Mucosa of rectum (tissue), 2 donors: ENCODE data around the gene GMNC.

Experiments used
- H3K27ac ChIP-seq, 2 donors: one replicate each; pipeline ENCODE4 v1.7.0; 2013; ENCODE audit warnings: inconsistent platforms in 2 of 2, low read depth in 2 of 2, low read length in 2 of 2
- H3K27me3 ChIP-seq, 2 donors: one replicate each; pipeline ENCODE4 v1.7.0; 2013; ENCODE audit warnings: low read length in 2 of 2; ENCODE audit not compliant: control insufficient read depth in 2 of 2, insufficient read depth in 2 of 2
- H3K36me3 ChIP-seq, 2 donors: one replicate each; pipeline ENCODE4 v1.7.0; 2013; ENCODE audit warnings: low read length in 2 of 2; ENCODE audit not compliant: control insufficient read depth in 2 of 2, insufficient read depth in 2 of 2
- H3K4me1 ChIP-seq, 2 donors: one replicate each; pipeline ENCODE4 v1.7.0; 2013; ENCODE audit warnings: low read length in 2 of 2, mild to moderate bottlenecking in 1 of 2; ENCODE audit not compliant: control insufficient read depth in 2 of 2, insufficient read depth in 2 of 2
- H3K4me3 ChIP-seq, 2 donors: one replicate each; pipeline ENCODE4 v1.7.0; 2013; ENCODE audit warnings: low read length in 2 of 2
- H3K9ac ChIP-seq, 2 donors: one replicate each; pipeline ENCODE4 v1.7.0; 2013; ENCODE audit warnings: low read length in 2 of 2, low read depth in 1 of 2, mild to moderate bottlenecking in 1 of 2
- H3K9me3 ChIP-seq, 2 donors: one replicate each; pipeline ENCODE4 v1.7.0; 2013; ENCODE audit warnings: low read length in 2 of 2; ENCODE audit not compliant: control insufficient read depth in 2 of 2
- donor health status: healthy.
- donor health status: Normal muscosa, but diverticular disease.

The GMNC gene

GRCh38 chr3:190811775-190812480, 50.6 kb downstream of the GMNC start:
- H3K36me3 ChIP-seq = no peaks in the 10 kb centered on the region
- H3K4me3 ChIP-seq = no peak overlapping the region
- H3K27ac ChIP-seq = no peak overlapping the region
- H3K9ac ChIP-seq = no peak overlapping the region
- no peaks in the 10 kb centered on the region for H3K9me3 ChIP-seq
- H3K27me3 ChIP-seq = no peaks in the 10 kb centered on the region
- H3K4me1 ChIP-seq = no peaks in the 10 kb centered on the region

DNA sequence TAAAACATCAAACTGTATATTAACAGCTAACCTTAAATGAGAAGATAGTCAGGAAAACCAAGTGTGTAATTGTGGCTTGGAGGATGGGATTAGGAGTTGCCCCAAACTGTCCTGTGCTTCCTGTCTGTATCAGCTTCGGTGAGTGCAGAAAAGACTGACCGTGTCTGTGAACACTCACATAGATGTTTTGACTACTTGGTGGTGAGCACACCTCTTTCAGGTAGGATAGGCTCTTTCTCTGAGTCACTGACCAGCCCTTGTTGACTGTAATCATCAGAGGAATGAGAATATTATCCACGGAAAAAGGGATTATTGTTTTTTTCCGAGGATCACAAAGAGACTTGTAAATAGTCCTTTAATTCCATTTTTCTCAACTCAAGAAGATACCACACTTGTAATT, 51.5 kb downstream of the GMNC start:
- H3K27me3 ChIP-seq = no peaks in the 10 kb centered on the region
- H3K4me3 ChIP-seq = no peak overlapping the region
- H3K36me3 ChIP-seq = no peaks in the 10 kb centered on the region
- no peaks in the 10 kb centered on the region for H3K4me1 ChIP-seq
- no peak overlapping the region for H3K9ac ChIP-seq
- no peaks in the 10 kb centered on the region for H3K9me3 ChIP-seq
- no peak overlapping the region for H3K27ac ChIP-seq

- H3K27ac ChIP-seq = no peak overlapping the region
- H3K4me1 ChIP-seq = no peaks in the 10 kb centered on the region
- no peaks in the 10 kb centered on the region for H3K36me3 ChIP-seq
- no peak overlapping the region for H3K9ac ChIP-seq
- no peaks in the 10 kb centered on the region for H3K27me3 ChIP-seq
- no peaks in the 10 kb centered on the region for H3K9me3 ChIP-seq
- H3K4me3 ChIP-seq = no peak overlapping the region
These were observed 53.1 kb downstream of the GMNC start for GRCh38 chr3:190809351-190809750.

DNA sequence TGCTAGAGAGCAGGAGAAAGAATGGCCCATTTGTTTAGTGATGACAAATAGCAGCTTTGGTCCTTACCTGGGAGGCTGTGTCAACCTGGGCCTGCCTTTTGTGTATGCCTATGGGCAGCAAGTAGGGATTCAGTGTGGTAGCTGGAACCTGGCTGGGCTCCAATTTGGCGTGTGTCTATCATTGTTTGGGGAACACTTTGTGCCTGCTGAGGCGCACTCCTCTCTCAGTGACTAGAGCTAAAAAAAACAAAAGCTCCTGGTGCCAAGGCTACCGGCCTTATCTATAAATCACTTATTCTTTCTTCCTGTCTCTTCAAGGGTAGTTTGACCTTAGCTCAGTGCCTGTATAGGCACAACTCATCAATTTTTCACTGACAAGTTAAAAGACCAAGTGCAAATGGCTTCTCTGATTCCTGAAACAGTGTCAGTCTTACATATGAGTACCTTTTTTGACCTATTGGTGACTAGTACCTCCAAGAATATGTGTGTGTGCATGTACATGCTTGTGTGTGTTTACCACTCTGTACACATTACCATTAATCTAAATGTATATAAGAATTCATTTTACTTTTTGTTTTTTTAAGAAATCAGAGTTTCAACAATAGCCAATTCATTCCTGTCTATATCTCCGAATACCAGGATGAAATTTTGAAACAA, 54.6 kb downstream of the GMNC start:
- no peaks in the 10 kb centered on the region for H3K9me3 ChIP-seq
- no peak overlapping the region for H3K27ac ChIP-seq
- no peaks in the 10 kb centered on the region for H3K4me1 ChIP-seq
- H3K27me3 ChIP-seq = no peaks in the 10 kb centered on the region
- H3K36me3 ChIP-seq = no peaks in the 10 kb centered on the region
- no peak overlapping the region for H3K4me3 ChIP-seq
- no peak overlapping the region for H3K9ac ChIP-seq
